Gastrocnemius medialis (tissue), 4 donors: Measurements from ENCODE around the gene CHST9. TPM values are rescaled to one million over a fixed set of nuclear protein-coding genes. Genes with fewer than 3 reads are reported as not detected.

Experiments
- ATAC-seq, 2 donors: fragments of 150-250 bp; one replicate each; pipeline ENCODE4 v1.9.1; 2016
- DNase-seq, 2 donors: peaks; one replicate each; pipeline ENCODE4 v3.0.0-alpha.2; 2019
- H3K27ac ChIP-seq, 4 donors: fragments of 200-600 bp; sonication (generic); 1 replicate in 1 of 4; 2 replicates in 3 of 4; pipeline ENCODE4 v1.5.1; 2016 to 2018; ENCODE audit warnings: mild to moderate bottlenecking in 2 of 4, moderate library complexity in 1 of 4
- H3K27me3 ChIP-seq, 3 donors: fragments of 200-600 bp; sonication (generic) in 2 of 3; 1 replicate in 1 of 3; 2 replicates in 2 of 3; pipeline versions ENCODE4 v1.5.1 to v1.6.0; 2016 to 2019; ENCODE audit warnings: mild to moderate bottlenecking in 1 of 3, moderate library complexity in 1 of 3
- H3K36me3 ChIP-seq, 2 donors: fragments of 200-600 bp; sonication (generic) in 1 of 2; one replicate each; pipeline ENCODE4 v1.5.1; 2017 to 2018
- H3K4me1 ChIP-seq, 2 donors: fragments of 200-600 bp; sonication (generic) in 1 of 2; one replicate each; pipeline ENCODE4 v1.5.1; 2016 to 2017; ENCODE audit warnings: mild to moderate bottlenecking in 2 of 2
- H3K4me3 ChIP-seq, 4 donors: fragments of 200-600 bp; sonication (generic) in 3 of 4; 1 replicate in 1 of 4; 2 replicates in 3 of 4; pipeline ENCODE4 v1.5.1; 2016 to 2019; ENCODE audit warnings: mild to moderate bottlenecking in 2 of 4
- H3K9me3 ChIP-seq, 3 donors: fragments of 200-600 bp; sonication (generic) in 2 of 3; 1 replicate in 1 of 3; 2 replicates in 2 of 3; pipeline ENCODE4 v1.5.1; 2016 to 2019
- CTCF ChIP-seq, 5 experiments: fragments of 450-650 bp in 3 of 5; fragments of 200-600 bp in 2 of 5; sonication (generic) in 2 of 5; IDR thresholded peaks in 4 of 5; conservative IDR thresholded peaks in 1 of 5; 1 replicate in 4 of 5; 2 replicates in 1 of 5; pipeline ENCODE4 v1.5.1; 2016 to 2019; ENCODE audit warnings: antibody characterized with exemption in 5 of 5, mild to moderate bottlenecking in 3 of 5, moderate library complexity in 3 of 5
- POLR2A ChIP-seq, 2 donors: fragments of 450-650 bp; IDR thresholded peaks; one replicate each; pipeline ENCODE4 v1.6.1; 2017; ENCODE audit warnings: antibody characterized with exemption in 2 of 2, mild to moderate bottlenecking in 2 of 2, moderate library complexity in 2 of 2
- in situ Hi-C, 4 donors: fragments of 200-750 bp; cut with MboI; loops; one replicate each; pipeline versions ENCODE4 v1.15.0 to v1.8.0; 2017; ENCODE audit warnings: low sequenced_read_pairs in 4 of 4
- intact Hi-C: fragments of 100-400 bp; cut with DNase I; formaldehyde crosslinking; loops from one replicate; pipeline ENCODE4 v1.15.1; 2023; ENCODE audit warnings: low total_unique reads
- total RNA-seq, 4 donors: library from RNA; depleted of rRNA; stranded (reverse); fragments of >200 nt; gene quantifications; one replicate each; pipeline versions ENCODE4 v1.1.0 to v1.2.3, GENCODE V29; 2016

The CHST9 gene
- total RNA-seq, 4 donors from 2014 or later = 0.07 TPM; not detected in 3

- DNase-seq = no peak
- in situ Hi-C loops (no loop called here), intact Hi-C loops (no loop called here)
- Histone ChIP-seq H3K27ac (no peak overlapping the region), H3K4me3 (no peak overlapping the region), H3K9me3 (no peaks in the 10 kb centered on the region), H3K4me1 (no peaks in the 10 kb centered on the region), H3K27me3 (no peaks in the 10 kb centered on the region), H3K36me3 (no peaks in the 10 kb centered on the region)
- TF ChIP-seq POLR2A (IDR thresholded peaks at IDR 0.05) = no peak
- TF ChIP-seq CTCF (IDR thresholded peaks at IDR 0.05 in 4 of 5, conservative IDR thresholded peaks at IDR 0.05 in 1 of 5) = no peak
- no peak for ATAC-seq
Measured at GRCh38 chr18:27022477-27022876, 162.6 kb downstream of the CHST9 start.

GRCh38 chr18:27017901-27018500 lies 167.1 kb downstream of the CHST9 start:
- H3K9me3 ChIP-seq = no peaks in the 10 kb centered on the region
- intact Hi-C loops (loop anchor here (2.0 kb wide), 1 partner anchor 581 kb away; no protein-coding TSS in a partner anchor), in situ Hi-C loops (no loop called here)
- ATAC-seq (no peak), DNase-seq (no peak)
- no peak for TF ChIP-seq POLR2A (IDR thresholded peaks at IDR 0.05)
- TF ChIP-seq CTCF (IDR thresholded peaks at IDR 0.05 in 4 of 5, conservative IDR thresholded peaks at IDR 0.05 in 1 of 5) = peak in 4 of 5 experiments; percentile 6 to 41 (median 22)
- H3K27me3 ChIP-seq = no peaks in the 10 kb centered on the region
- no peaks in the 10 kb centered on the region for H3K4me1 ChIP-seq
- no peaks in the 10 kb centered on the region for H3K36me3 ChIP-seq
- no peak overlapping the region for H3K4me3 ChIP-seq
- H3K27ac ChIP-seq = no peak overlapping the region

GRCh38 chr18:27014841-27015240 lies 170.3 kb downstream of the CHST9 start:
- no peak for DNase-seq
- H3K27ac ChIP-seq = no peak overlapping the region
- no peaks in the 10 kb centered on the region for H3K4me1 ChIP-seq
- H3K36me3 ChIP-seq = no peaks in the 10 kb centered on the region
- in situ Hi-C loops (no loop called here), intact Hi-C loops (no loop called here)
- H3K4me3 ChIP-seq = no peak overlapping the region
- TF ChIP-seq CTCF (IDR thresholded peaks at IDR 0.05 in 4 of 5, conservative IDR thresholded peaks at IDR 0.05 in 1 of 5) (no peak), POLR2A (IDR thresholded peaks at IDR 0.05) (no peak)
- no peaks in the 10 kb centered on the region for H3K9me3 ChIP-seq
- no peaks in the 10 kb centered on the region for H3K27me3 ChIP-seq
- ATAC-seq = no peak

DNA sequence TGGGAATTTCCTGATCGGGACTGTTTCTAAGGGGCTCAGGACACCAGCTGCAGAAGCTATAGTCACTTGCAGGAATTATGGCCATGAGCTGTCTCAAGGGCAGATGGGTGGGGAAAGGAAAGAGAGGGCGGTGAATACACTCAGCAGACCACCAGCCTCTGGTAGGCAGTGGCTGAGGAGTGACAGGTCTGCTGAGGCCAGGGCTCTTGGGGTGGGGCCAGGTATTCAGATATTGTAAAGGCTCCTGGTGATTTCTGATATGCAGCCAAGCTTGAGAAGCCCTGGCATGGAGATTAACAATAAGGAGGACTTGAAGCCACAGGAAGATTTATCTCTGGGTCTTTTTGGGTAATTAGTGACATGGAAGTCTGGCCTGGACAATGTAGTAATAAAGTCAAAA lies 174.3 kb downstream of the CHST9 start:
- Histone ChIP-seq H3K4me1 (no peaks in the 10 kb centered on the region), H3K9me3 (no peaks in the 10 kb centered on the region), H3K27ac (no peak overlapping the region), H3K27me3 (no peaks in the 10 kb centered on the region), H3K4me3 (no peak overlapping the region), H3K36me3 (no peaks in the 10 kb centered on the region)
- TF ChIP-seq POLR2A (IDR thresholded peaks at IDR 0.05) (no peak), CTCF (IDR thresholded peaks at IDR 0.05 in 4 of 5, conservative IDR thresholded peaks at IDR 0.05 in 1 of 5) (no peak)
- no peak for DNase-seq
- in situ Hi-C loops = no loop called here
- no peak for ATAC-seq
- intact Hi-C loops = no loop called here

DNA sequence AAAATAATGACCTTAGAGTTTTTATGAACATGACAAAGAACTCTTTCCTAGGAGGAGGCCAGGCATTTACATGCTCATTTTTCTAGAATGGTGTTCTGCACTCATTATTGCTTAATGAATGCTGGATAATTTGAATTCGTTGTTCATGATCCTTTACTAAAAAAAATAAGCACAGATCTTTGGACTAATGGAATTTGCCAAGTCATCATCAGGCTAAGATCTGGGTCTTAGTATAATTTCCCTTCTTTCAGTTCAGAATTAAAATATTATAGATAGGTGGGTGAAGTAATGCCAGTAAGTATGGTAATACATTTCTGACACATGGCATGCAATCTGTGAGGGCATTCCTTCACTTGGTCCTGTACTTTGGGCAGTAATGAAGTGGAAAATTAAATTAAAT lies 175.8 kb downstream of the CHST9 start:
- H3K36me3 ChIP-seq = no peaks in the 10 kb centered on the region
- no peaks in the 10 kb centered on the region for H3K9me3 ChIP-seq
- H3K4me3 ChIP-seq = no peak overlapping the region
- DNase-seq = no peak
- no peak overlapping the region for H3K27ac ChIP-seq
- in situ Hi-C loops (loop anchor here in 1 of 4 donors (5.0 kb wide), 1 partner anchor 197 kb away; no protein-coding TSS in a partner anchor), intact Hi-C loops (no loop called here)
- no peaks in the 10 kb centered on the region for H3K27me3 ChIP-seq
- no peak for ATAC-seq
- no peak for TF ChIP-seq POLR2A (IDR thresholded peaks at IDR 0.05)
- no peak for TF ChIP-seq CTCF (IDR thresholded peaks at IDR 0.05 in 4 of 5, conservative IDR thresholded peaks at IDR 0.05 in 1 of 5)
- H3K4me1 ChIP-seq = no peaks in the 10 kb centered on the region
